Nucleus accumbens (tissue), 56 donors: ENCODE measurements around the gene GLRX5.
A peak's percentile ranks its signal among the peaks of the same experiment; 100 is the strongest.
"Not testable (repeated sequence)": the region's sequence is repeated elsewhere in the genome, so short reads cannot be mapped to it uniquely, and the experiment has no call there.

Experiments
- DNase-seq, 56 donors: peaks; one replicate each; lab custom pipeline; 2025; lab: John Stamatoyannopoulos, UW

Gene GLRX5

DNA sequence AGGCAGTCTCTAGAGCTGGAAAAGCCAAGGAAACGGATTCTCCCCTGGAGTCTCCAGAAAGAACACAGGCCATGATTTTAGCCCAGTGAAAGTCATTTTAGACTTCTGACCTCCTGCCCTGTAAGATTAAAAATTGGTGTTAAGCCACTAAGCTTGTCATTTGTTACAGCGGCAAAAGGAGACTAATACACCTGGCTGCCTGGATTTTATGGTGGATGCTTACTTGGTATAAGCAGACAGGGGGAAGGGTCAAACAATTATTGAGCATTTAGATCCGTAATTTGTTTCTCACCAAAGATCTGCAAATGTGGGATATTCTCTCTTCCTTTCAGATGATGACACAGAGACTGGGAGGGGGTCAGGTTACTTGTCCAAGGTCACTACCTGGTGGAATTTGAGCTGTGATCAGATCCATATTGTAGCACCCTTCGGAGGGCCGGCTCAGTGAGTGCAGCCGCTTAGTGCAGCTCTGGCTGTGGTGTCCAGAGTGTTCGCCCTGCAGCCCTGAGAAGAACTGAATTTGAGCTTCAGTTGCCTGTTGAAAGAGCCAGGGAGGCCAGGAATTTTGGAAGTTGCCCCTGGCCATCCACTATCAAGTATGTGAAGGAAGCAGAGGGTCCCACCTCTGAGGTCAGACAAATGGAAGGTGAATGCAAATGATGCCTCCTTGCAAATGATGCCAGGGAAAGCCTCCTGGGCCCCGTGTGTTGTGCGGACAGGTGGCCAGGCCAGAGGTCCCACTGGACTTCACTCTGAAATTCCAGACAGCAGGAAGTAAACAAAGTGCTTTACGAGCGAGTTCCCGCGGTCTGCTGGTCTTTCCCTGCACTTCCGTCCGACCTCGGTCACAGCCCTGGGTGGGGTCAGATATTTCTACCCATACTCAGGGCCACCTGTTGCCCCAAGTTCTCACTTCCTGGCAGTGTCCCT is 15.1 kb downstream of the GLRX5 start:
- no peak for DNase-seq

DNA sequence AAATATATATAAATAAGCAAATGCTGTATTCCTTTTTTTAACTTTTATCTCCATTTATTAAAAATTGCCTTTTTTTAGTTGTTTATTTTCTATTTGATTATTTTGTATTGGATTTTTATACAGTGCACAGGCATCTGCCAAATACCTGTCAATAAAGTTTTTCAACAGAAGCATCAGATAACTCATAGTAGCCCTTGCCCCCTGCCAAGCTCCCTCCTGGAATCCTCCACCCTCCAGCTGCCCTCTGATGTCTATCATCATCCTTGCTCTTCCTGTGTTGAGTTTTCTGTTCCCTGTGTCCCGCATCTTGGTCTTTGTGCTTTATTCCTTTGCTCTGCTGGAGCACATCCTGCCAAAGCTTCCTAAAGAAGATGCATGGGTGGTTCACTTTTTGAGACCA is 16.6 kb downstream of the GLRX5 start:
- no peak for DNase-seq

DNA sequence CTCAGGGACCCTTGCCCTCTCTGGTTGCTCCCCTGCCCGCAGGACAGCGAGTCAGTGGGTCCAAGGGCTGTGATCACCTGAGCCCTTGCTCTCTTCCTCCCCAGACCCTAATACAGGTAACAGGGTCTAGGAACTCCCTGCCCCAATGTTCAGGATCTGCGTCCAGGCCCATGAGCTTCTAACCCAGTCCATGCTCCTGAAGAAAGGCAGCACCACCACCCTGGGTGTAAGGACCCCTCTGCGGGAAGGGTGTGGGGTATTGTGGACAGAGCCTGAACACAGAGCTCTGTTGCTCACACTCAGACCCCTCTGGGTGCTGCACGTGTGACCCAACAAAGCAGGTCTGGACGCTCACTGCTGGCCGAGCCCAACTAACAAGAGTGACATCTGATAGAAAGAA is 18.3 kb downstream of the GLRX5 start:
- DNase-seq = no peak

DNA sequence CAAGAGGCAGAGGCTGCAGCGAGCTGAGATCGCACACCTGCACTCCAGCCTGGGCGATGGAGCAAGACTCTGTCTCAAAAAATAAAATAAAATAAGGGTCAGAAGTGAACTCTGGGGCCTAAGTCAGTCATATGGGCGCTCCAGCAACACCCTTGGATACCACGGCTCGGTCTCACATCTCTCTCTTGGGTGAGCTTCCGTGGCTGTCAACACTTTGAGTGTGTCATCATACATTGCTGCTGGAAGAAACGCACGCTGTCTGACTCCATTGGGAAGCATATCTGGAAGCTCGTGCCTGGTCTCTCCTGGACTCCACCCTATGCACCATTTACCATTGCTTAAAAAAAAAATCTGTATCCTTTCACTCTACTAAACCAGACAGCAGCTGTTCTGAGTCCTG is 20.2 kb downstream of the GLRX5 start:
- DNase-seq = no peak

DNA sequence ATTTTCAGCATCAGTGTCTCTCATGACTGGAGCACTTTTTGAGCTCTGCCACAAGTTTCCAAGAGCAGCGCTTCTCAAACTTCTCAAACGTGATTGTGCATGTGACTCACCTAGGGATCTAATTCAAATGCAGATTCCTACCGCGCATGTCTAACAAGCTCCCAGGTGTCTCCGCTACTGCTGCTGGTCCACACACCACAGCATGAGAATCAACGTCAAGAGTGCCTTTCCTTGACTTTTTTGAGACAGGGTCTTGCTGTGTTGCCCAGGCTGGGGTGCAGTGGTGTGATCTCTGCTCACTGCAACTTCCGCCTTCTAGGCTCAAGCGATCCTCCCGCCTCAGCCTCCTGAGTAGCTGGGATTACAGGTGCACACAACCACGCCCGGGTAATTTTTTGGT is 22.4 kb downstream of the GLRX5 start:
- DNase-seq = no peak

DNA sequence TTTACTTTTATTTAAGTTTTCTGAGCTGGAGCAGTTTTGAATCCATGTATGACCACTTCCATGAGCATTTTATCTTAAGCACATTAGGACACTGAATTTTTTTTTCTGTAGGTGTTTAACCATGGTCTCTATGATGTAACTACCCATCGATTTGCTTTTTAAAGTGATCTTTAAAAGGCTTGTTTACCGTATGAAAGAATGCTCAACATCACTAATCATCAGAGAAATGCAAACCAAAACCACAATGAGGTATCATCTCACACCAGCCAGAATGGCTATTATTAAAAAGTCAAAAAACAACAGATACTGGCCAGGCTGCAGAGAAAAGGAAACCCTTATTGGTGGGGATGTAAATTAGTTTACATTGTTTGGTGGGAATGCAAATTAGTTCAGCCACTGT is 23.0 kb downstream of the GLRX5 start:
- DNase-seq = no peak

DNA sequence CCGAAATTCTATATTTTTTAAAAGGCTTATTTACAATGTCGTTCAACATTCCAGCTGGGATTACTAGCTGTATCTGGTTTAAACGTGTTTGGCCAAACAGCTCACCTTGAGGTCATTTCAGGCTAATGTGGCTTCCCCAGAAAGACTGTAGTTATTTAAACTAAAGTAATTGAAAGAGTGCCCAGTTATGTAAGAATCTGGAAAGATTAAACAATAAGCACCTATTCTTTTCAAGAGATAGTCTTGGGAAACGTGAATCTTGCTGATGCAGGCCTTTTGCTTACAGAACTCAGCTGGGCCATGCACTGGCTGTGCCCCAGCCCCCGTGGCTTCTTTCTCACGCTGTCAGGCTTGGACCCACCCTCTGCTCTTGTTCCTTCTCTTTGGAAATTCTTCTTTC is 24.4 kb downstream of the GLRX5 start:
- no peak for DNase-seq

DNA sequence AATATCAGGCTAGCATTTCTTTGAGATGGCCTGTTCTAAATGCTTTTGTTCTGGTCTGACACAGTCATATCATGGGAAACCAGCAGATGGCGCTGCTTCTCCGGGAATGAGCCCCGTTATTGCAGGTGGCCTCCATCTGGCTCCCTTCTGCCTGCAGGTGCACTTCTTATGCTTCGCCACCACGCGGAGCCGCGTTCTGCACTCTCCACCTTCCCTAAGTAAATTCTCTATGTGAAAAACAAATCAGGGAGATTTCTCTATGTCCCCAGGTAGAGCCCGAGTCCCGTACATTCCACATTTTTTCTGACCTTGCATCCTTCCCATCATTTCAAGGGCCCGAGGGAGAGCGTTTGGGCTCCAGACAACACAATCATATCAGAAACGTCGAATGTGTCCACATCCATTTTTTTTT is 26.2 kb downstream of the GLRX5 start:
- peak in 55 of 56 donors; percentile 7 to 96 (median 66) for DNase-seq

DNA sequence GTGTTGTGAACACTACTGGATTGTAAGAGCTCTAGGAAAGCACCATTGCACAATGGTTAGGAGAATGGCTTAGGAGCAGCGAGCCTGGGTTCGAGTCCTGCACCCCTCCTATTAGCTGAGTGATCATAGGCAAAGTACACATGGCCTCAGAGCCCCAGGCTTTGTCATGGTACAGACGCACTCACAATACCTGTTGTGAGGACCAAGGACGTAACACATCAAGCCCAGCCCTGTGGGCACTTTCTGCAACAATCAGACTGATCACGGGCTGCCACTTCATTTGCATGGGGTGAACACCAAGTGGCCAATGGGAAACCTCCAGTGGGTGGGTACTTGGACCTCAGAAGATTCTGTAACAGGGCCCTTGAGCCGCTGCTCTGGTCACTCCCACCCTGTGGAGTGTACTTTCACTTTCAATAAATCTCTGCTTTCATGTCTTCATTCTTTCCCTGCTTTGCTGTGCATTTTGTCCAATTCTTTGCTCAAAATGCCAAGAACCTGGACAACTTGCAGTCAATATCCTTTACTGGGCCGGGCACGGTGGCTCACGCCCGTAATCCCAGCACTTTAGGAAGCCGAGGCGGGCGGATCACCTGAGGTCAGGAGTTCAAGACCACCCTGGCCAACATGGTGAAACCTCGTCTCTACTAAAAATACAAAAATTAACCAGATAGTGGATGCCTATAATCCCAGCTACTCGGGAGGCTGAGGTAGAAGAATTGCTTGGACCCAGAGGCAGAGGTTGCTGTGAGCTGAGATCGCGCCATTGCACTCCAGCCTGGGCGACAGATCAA is 28.2 kb downstream of the GLRX5 start:
- no peak for DNase-seq

DNA sequence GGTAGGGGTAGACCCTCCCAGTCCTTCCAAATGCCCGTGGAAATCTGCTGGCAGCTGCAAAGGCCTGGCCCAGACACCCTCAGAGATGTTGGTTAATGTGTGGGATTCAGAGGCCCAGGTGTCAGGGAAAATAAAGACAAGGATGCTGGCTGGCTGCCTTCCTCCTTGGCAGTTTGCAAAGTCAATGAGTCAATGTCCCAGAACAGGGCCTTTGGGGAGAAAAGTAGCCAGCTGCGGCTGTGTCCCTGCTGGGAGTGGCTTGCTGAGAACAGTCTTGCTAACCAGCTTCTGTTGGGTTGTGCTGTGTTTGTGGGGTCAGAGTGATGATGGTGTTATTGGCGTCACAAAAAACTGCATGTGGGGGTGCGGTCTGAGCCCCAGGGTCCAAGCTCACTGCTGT is 29.2 kb downstream of the GLRX5 start:
- no peak for DNase-seq

DNA sequence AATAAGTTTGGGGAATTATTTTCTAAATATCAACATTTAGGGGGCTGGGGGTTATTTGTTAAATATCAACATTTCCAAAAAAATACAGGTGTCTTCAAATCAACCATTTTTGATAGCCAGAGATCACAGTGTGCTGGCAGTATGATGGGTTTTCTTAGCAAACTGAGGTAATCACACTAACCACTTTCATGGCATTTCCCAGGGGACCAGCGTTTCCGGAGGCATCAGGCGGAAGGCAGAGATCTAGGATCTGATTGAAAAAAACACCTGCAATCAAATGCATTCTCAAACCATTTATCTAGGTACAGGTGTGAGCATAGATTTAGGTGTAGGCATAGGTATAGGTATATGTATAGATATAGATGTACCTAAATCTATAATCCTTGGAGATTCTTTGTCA is 34.6 kb downstream of the GLRX5 start:
- no peak for DNase-seq

DNA sequence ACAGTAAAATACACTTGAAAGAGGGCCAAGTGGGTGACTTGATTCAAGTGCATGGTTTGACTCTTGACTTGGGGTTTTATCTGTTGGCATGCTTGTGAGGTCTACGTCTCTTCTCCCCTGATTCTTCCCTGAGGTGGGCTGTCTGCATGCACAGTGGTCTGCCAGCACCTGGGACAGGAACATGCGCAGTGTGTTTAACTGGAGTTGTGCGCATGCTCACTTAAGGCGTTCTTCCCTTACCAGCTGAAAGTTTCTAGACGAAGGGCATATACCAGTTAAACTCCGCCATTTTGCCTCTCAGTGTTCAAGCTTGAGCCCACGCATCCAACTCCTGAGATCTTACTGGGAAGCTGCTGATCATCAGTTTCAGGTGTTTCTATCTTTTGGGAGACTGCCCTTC is 38.5 kb downstream of the GLRX5 start:
- DNase-seq = no peak

DNA sequence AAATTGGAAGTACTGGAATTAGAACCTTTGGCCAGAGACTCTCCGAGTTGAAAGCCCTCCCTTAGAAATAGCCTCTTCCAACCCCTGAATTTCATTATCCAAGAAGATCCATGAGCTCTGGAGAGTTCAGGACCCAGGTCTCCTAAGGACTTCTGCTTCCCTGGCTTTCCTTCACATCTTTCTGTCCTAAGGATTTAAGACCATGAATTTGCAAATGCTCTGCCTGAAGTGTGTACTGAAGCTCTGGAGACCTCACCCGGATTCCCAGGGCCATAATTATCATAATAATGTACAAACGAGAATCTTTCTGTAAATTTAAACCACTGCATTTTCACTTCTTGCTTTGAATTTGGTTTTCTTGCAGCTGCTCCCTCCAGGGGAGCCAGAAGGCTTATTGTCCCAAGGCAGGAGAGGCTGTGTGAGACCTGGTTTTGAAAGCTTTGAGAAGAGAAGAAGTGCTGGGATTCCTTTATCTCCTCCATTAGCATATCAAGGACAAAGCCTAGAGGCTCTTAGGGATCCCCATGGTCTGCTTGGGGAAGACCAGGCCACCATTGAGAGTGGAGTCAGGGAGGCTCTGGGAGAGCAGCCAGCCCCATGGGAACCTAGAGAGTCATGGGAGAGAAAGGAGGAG is 41.1 kb downstream of the GLRX5 start:
- DNase-seq = no peak

DNA sequence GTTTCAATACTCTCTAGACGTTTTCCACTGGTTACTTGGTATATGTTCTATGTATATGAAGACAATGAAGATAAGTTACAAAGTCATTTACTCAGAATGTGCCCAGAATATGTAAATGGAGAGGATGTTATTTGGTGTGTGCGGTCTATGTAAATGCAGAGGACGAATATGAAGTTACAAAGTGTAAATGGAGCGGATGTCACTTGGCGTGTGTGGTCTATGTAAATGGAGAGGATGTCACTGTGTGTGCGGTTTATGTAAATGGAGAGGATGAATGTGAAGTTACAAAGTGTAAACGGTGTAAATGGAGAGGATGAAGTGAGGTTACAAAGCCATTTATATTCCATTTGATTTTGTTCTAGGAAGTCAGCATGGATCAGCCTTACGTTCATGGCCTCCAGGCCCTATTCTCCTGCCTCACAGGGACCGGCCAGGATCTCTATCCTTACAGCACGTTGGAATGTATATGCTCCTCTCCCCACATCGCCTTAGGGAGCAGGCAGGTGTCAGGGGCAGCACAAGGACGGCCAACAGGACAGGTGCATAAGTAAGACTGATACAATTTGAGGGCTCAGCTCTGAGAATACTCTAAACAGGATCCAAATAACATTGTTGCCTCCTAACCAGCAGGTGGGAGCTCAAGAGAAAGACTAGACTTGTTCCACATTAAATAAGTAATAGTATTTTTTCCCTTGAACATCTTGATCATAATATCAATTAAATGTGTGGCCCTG is 42.4 kb downstream of the GLRX5 start:
- DNase-seq = no peak

DNA sequence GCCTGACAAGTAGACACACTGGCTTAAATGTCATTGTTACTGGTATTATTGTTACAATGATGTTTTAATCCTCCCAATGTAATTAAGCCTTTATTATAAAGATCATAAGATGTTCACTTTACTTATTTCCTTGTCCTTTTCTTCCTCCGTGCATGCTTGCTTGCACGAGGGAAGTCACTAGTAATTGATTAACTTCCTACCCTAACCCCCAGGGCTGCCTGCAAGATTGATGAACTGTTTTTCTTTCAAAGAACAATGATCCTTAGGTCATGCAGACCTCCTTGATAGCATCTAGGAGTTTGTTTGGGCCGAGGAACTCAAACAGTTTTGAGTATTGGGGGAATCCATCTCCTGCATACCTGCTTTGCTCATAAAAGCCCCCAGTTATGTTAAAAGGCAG is 43.0 kb downstream of the GLRX5 start:
- DNase-seq = no peak

DNA sequence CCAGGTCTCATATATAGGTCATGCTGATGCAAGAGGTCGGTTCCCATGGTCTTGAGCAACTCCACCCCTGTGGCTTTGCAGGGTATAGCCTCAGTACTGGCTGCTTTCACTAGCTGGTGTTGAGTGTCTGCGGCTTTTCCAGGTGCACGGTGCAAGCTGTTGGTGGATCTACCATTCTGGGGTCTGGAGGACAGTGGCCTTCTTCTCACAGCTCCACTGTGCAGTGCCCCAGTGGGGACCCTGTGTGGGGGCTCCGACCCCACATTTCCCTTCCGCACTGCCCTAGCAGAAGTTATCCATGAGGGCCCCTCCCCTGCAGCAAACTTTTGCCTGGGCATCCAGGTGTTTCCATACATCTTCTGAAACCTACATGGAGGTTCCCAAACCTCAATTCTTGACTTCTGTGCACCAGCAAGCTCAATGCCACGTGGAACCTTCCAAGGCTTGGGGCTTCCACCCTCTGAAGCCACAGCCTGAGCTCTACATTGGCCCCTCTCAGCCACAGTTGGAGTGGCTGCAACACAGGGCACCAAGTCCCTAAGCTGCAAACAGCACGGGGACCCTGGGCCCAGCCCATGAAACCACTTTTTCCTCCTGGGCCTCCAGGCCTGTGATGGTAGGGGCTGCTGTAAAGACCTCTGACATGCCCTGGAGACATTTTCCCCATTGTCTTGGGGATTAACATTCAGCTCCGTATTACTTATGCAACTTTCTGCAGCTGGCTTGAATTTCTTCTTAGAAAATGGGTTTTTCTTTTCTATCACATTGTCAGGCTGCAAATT is 49.2 kb downstream of the GLRX5 start:
- DNase-seq = not testable (repeated sequence)

DNA sequence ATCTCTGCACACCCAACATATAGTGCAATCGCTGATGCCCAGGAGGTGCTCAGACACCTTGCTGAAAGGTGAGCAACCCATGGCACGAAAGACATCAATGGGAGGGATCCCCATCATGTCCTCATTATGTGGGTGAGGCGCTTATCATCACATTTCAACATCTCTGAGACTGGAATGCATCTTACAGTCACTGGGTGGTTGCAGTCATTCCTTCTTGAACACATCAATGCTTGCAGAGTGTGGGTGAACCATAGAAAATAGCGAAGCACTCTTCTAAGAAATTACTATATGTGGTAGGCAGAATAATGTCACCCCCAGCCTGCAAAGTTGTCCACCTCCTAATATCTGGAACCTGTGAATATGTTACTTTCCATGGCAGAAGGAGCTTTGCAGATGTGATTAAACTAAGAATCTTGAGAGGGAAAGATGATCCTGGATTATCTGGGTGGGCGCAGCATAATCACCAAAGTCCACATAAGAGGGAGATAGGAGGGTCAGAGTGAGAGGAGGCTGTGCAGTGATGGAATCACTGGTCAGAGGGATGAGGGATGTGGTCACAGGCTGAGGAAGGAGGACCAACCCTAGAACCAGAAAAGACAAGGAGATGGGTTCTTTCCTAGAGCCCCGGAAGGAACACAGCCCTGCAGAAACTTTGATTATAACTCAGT is 51.2 kb downstream of the GLRX5 start:
- peak in 1 of 56 donors; percentile 9 for DNase-seq

DNA sequence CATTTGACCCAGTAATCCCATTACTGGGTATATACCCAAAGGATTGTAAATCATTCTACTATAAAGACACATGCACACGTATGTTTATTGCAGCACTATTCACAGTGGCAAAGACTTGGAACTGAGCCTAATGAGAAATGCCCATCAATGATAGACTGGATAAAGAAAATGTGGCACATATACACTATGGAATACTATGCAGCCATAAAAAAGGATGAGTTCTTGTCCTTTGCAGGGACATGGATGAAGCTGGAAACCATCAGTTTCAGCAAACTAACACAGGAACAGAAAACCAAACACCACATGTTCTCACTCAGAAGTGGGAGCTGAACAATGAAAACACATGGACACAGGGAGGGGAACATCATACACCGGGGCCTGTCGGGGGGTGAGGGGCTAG is 56.3 kb downstream of the GLRX5 start:
- not testable (repeated sequence) for DNase-seq
